ENCODE results near the gene ESYT2.

Gene ESYT2

GRCh38 chr7:158695726-158696452 is 133.4 kb downstream of the ESYT2 start:
- DNase-seq (ENCODE audit: low spot score): peak; percentile 88

- DNase-seq (ENCODE audit: low spot score): no peak
Observed at GRCh38 chr7:158695056-158695455, 134.3 kb downstream of the ESYT2 start.

DNA sequence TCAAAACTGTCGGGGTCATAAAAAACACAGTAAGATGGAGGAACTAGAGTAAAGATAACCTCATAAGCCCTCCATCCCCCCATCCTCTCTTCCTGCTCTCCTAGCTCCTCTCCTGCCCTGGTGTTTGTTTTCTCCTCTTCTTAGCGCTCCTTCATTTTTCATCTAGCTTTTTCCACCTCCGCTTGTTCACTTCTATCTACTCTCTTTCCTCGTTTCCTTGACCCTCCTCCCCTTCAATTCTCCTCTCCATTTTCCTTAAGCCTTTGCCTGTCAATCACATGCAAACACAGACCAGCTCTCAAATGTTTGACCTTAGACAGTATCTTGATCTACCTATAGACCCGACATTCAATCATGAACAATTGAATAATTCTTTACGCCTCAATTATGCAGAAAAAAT is 134.7 kb downstream of the ESYT2 start:
- DNase-seq (ENCODE audit: low spot score): no peak

- peak; percentile 47 for DNase-seq (ENCODE audit: low spot score)
Observed at GRCh38 chr7:158689488-158689887, 139.8 kb downstream of the ESYT2 start.

DNA sequence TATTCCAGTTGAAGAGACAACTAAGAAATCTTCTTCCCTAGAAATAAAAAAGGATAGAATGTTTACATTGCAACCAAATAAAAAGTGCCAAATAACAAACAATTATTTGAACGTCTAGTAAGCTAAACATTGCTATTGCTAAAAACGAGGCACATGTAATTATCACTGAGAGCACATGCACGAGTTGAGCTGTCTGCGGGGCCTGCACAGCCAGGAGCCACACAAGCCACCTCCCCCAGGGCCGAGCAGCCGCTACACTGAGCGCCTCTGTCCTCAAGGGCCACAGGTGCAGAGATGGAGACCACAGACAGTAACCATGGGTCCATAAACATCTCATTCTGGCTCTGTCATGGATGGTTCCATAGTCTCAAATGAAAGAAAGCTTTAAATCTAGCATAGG is 141.9 kb downstream of the ESYT2 start:
- DNase-seq (ENCODE audit: low spot score): no peak

GRCh38 chr7:158685693-158686092 is 143.6 kb downstream of the ESYT2 start:
- no peak for DNase-seq (ENCODE audit: low spot score)

DNA sequence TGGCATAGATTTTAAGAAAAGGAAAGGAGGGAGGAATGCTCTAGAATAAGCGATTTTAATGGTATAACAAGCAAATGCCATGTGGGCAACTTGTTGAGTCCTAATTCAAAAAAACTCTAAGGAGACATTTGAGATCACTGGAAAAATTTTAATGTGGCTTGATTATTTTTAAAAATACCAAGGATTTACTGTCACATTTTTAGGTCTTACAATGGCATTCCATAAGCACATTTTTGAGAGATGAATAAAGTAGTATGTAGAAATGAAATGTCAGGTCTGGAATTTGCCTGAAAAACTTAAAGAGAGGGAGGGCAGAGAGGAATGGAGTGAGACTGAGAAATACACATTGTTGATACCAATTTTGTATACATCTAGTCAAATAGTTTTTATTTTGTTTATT is 145.0 kb downstream of the ESYT2 start:
- no peak for DNase-seq (ENCODE audit: low spot score)

- DNase-seq (ENCODE audit: low spot score): no peak
Observed at GRCh38 chr7:158683541-158683940, 145.8 kb downstream of the ESYT2 start.

- no peak for DNase-seq (ENCODE audit: low spot score)
Observed at GRCh38 chr7:158682456-158682855, 146.9 kb downstream of the ESYT2 start.
